ENCODE results near the gene PER1.

The PER1 gene

GRCh38 chr17:8166731-8167130 lies 14.5 kb upstream of the PER1 start:
- DNase-seq (ENCODE audit: low read depth) = no peak

GRCh38 chr17:8164815-8165131 lies 12.6 kb upstream of the PER1 start:
- no peak for DNase-seq (ENCODE audit: low read depth)

GRCh38 chr17:8163978-8164814 lies 12.0 kb upstream of the PER1 start:
- peak; percentile 54 for DNase-seq (ENCODE audit: low read depth)

GRCh38 chr17:8162997-8163977 lies 11.1 kb upstream of the PER1 start:
- no peak for DNase-seq (ENCODE audit: low read depth)

- DNase-seq (ENCODE audit: low read depth) = peak; percentile 38
Measured at GRCh38 chr17:8162233-8162996, 10.2 kb upstream of the PER1 start, which contains the start of gene VAMP2. VAMP2 (minus strand) TSS chr17:8162948; CDS start chr17:8162879, 69 bp downstream.

- no peak for DNase-seq (ENCODE audit: low read depth)
Measured at GRCh38 chr17:8161289-8162232, 9.4 kb upstream of the PER1 start.

- no peak for DNase-seq (ENCODE audit: low read depth)
Measured at GRCh38 chr17:8160741-8161221, 8.6 kb upstream of the PER1 start.

- no peak for DNase-seq (ENCODE audit: low read depth)
Measured at GRCh38 chr17:8160224-8160577, 8.0 kb upstream of the PER1 start.

GRCh38 chr17:8159459-8160223 lies 7.4 kb upstream of the PER1 start:
- DNase-seq (ENCODE audit: low read depth) = no peak

- DNase-seq (ENCODE audit: low read depth) = no peak
Measured at GRCh38 chr17:8159032-8159400, 6.8 kb upstream of the PER1 start.

- peak; percentile 72 for DNase-seq (ENCODE audit: low read depth)
Measured at GRCh38 chr17:8158267-8159031, 6.2 kb upstream of the PER1 start.

- peak; percentile 100 for DNase-seq (ENCODE audit: low read depth)
Measured at GRCh38 chr17:8156246-8156992, 4.2 kb upstream of the PER1 start.

- no peak for DNase-seq (ENCODE audit: low read depth)
Measured at GRCh38 chr17:8155996-8156245, 3.7 kb upstream of the PER1 start.

GRCh38 chr17:8155231-8155995 lies 3.2 kb upstream of the PER1 start:
- DNase-seq (ENCODE audit: low read depth) = no peak

GRCh38 chr17:8154608-8155155 lies 2.5 kb upstream of the PER1 start:
- no peak for DNase-seq (ENCODE audit: low read depth)

GRCh38 chr17:8153957-8154607 lies 1.9 kb upstream of the PER1 start:
- DNase-seq (ENCODE audit: low read depth) = peak; percentile 98

GRCh38 chr17:8153525-8153956 lies 1.3 kb upstream of the PER1 start:
- peak; percentile 94 for DNase-seq (ENCODE audit: low read depth)

Measured in GM04504 (cell line).